Epidermal melanocyte (primary cell): ENCODE results near the gene PRKACA.

Source experiments
- DNase-seq: peaks from one replicate; pipeline ENCODE4 v3.0.0; 2011; ENCODE audit warnings: low spot score; ENCODE audit not compliant: insufficient read length

PRKACA gene

DNA sequence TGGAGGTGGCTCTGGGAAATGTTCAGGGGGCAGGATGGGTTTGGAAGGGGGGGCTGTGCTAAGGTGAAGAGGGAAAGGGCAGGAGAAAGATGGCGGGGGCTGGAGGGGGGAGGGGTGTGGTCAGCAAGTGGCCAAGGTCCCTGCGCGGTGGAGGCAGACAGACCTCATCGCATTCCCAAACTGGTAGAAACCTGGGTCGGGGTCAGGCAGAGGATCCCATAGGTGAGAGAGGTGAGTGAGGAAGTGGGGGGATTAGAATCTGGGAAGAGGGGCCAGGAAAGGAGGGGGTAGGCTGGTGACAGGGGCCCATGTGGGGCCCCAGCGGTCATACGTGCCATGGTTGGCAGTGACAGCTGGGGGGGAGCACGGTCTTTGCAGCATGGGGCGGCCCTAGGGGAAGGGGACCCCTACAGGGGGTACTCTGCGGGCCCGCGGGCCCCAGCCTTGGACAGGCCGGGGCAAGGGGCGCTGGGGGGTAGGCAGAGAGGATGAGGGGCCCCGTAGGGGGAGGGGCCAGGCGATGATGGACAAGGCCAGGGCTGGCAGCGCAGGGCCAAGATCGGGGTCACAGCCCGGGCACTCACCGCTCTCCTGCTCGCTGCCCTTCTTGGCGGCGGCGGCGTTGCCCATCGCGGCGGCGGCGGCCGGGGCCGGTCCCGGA is 514 bp downstream of the PRKACA start:
- DNase-seq, result no peak

GRCh38 chr19:14116525-14116917 is 1.0 kb downstream of the PRKACA start:
- DNase-seq, result no peak

GRCh38 chr19:14115756-14116155 is 1.8 kb downstream of the PRKACA start:
- no peak for DNase-seq

DNA sequence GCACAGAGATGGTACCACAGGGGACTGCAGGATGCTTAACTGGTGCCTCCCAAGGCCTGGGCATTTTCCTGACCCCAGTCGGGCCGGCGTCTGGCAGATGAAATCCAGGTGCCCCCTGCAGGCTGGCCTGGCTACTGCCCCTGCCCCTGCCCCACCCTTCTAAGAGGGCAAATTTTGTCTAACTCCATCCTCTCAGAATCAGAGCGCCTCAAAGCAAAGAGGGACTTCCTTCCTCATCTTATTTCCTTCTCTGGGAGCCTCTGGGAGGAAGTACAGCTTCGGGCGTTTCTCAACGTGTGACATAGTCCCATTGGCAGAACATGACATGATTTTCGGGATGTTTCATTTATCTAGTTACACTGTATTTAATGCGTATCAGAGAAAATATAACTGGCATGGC is 2.7 kb downstream of the PRKACA start:
- DNase-seq, result no peak

- no peak for DNase-seq
These were observed 3.1 kb downstream of the PRKACA start for GRCh38 chr19:14114439-14114838.

DNA sequence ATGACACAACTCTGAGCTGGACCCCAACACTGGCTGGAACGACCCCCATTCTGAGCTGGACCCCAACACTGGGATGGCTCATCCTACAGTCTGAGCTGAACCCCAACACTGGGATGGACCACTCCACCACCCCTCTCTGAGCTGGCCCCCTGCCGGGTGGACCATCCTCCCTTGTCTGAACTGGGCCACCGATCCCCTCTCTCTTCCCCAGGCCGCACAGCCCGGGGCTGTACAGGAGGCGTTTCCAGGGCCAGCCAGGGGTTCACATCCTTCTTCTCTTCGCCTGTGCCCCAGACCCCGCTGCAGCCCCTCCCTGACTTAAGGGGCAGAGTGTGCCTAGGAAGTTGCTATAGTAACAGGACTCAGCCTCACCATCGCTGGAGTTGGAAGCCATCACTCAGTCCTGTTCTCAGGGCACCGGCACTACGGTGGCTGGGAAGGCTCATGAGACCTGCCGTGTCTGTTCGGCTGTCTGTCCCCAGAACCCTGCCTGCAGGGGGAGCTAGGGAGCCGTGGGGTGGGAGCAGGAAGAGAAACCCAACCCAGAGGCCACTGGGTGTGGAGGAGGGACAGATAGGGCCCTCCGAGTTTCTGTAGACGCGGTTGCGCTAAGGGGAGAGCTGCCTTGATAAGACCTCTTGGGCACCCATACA is 3.7 kb downstream of the PRKACA start:
- no peak for DNase-seq

GRCh38 chr19:14112809-14113385 is 4.7 kb downstream of the PRKACA start:
- DNase-seq, result no peak

- no peak for DNase-seq
These were observed 5.3 kb downstream of the PRKACA start for GRCh38 chr19:14112051-14112808.

GRCh38 chr19:14111486-14111885 is 6.1 kb downstream of the PRKACA start:
- no peak for DNase-seq

- DNase-seq, result no peak
These were observed 6.9 kb downstream of the PRKACA start for GRCh38 chr19:14110650-14111049.

DNA sequence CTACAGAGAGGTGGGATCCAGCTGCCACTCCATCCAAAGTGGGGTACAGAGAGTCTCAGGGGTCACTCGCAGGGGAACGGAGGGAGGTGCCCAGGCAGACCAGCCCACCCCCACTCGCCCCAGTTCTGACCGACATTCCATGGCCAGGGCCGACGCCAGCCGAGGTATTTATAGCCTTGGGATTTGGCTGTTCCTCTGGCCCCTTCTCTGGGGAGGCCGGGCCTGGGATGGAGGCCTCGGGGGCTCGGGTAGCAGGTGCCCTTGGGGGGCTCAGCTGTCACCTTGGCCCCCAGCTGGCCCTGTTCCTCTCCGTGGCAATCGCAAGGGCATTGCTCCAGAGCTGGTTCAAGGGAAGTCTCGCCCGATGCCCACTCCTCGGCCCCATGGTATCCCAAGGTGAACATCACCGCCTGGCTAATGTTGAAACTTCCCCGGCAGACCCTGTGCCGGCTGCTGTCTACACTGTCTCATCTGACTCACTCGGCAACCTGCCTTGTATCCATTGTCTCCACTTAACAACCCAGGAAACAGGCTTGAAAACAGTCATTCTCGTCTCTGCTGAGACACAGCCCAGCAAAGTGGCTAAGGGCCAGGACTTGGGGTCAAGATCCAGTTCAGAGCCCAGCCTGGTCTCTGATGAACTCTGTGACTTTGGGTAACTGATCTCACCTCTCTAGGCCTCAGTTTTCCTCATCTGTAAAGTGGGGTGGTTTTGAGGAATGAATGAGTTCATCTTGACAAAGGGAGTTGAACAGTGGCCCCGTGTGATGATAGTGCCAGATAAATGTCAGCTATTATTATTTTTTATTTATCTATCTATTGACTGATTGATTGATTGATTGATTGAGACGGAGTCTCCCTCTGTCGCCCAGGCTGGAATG is 9.7 kb downstream of the PRKACA start:
- DNase-seq, result no peak

DNA sequence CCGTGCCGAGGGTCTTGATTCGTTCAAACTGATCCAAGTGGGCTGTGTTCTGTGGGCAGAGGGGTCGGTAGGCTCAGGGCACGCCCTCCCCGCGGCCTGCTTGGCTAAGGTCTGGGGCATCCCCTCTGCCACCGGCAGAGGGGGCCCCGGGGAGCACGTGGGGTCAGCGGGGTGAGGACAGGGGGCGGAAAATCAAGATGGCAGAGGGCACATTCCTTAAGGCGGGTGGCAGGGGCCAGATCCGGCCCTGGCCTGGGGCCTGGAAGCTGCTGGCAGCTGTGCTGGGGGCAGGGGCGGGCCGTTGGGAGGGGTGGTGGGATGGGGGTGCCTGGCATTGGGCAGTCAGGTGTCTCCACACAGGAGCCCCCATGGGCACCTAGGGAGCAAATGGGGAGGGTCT is 10.7 kb downstream of the PRKACA start:
- DNase-seq, result no peak

GRCh38 chr19:14105680-14106079 is 11.9 kb downstream of the PRKACA start:
- no peak for DNase-seq

DNA sequence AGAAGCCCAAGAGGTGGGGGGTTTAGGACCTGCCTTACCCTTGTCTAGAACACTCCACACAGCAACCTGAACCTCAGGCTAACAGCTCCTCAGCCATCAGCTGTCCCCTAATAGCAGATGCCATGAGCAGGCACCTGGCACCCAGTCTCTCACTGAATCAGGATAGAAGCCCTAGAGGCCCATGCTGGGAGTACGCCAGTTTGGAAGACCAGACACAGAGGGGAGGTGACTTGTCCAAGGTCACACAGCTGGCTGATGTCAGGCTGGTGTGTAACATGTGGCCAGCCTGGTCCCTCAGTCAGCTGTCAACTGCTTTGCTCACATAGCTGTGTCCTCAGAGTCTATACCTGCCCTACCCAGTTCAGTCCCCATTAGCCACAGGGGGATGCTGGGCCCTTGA is 14.3 kb downstream of the PRKACA start:
- DNase-seq, result no peak

- DNase-seq, result no peak
These were observed 14.8 kb downstream of the PRKACA start for GRCh38 chr19:14102756-14103155.

DNA sequence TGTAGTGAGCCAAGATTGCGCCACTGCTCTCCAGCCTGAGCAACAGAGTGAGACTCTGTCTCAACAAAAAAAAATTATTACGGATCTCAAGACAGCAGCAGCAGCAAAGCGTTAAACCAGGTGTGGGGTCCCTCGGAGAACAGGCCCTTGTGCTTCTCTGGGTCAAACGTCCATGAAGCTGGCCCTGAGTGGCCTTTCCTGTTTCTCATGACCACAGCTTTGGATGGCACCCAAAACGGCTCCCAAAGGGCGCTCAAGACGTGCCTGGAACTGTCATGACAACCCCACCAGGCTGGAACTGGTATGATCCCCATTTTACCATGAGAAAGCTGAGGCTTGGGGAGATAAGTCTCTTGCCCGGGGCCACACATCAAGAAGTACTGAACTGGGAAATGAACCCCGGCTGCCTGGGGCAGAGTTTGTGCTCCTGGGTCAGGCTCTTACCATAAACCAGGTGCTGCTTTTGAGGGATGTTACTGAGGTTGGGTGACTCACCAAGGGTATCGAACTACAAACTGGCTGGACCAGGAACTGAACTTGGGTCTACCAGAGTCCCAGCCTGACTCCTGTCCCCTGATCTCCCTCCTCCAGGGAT is 15.4 kb downstream of the PRKACA start:
- DNase-seq, result no peak

DNA sequence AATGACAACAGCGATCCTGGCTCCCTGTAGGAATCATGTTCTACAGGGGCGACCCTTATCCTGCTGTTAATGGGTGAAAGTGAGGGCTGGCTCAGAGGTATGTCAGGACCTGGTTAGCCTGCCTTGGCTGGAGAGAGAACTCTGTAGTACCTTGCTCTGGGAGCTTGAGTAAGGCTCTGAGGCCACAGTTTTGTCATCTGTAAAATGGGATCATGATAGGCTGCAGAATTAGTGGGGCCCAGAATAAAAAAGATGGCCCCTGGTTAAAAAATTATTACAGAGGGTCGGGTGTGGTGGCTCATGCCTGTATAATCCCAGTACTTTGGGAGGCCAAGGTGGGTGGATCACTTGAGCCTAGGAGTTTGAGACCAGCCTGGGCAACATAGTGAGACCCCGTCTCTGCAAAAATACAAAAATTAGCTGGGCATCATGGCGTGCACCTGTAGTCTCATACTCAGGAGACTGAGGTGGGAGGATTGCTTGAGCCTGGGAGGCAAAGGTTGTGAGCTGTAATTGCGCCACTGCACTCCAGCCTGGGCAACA is 16.5 kb downstream of the PRKACA start:
- no peak for DNase-seq

- DNase-seq, result no peak
These were observed 19.9 kb downstream of the PRKACA start for GRCh38 chr19:14097532-14098151.

- no peak for DNase-seq
These were observed 21.1 kb downstream of the PRKACA start for GRCh38 chr19:14096272-14096992.
